GM19438 (cell line): ENCODE data around the gene UXS1.

Experiments used
- ATAC-seq: cut with Tn5 transposase; IDR thresholded peaks from one replicate; pipeline ENCODE4 v1.9.1; 2021; ENCODE audit warnings: low read depth; ENCODE audit not compliant: unreplicated experiment

UXS1 gene

DNA sequence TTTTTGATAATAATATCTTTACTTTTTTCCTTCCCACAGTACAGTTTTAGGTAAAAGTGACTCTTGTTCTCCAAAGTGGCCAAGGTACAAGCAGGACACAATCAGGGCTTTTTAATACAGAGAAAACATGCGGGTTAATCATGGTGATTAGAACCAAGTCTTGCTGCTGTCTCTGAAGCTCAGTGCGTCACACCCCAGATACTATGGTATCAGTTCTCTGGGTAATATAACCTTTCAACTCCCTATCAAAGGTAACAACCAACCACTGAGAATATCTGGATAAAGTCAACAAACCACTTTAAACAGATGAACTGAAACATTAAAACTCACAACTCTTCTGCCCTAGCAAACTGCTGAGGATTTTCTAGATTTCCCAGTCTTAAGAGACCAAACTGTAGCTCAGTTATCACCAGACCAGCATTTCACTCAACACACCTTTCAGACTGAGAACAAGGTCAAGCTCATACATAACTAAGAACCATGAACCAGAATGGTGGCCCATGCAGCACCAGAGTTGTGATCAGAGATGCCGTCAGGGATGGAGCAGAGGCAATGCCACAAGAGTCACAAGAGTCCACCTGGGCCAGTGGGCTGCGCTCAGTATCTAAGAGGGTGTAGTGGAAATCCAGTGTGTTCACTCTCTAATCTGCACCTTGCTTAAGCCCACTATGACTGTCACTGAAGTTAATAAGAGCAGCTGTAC lies 103.0 kb downstream of the UXS1 start:
- ATAC-seq, result no peak

DNA sequence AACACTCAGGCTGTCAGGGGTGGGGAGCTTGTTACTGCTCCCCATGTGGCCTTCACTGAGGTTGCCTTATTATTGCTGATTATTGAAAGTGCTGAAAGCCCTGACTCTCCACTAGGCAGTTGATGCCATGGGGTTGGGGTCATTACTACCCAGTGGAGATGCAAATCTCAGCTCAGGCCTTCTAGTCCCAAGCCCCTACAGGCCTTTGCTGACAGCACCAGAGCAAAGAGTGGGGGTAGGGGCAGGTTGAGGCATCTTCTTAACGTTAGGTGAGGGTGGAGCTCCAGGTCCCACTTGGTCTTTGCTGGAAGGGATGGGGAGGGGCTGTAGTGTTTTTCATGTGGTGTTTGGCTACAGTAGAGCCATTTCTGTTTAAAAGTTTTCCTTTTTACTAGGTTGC lies 104.5 kb downstream of the UXS1 start:
- no peak for ATAC-seq

DNA sequence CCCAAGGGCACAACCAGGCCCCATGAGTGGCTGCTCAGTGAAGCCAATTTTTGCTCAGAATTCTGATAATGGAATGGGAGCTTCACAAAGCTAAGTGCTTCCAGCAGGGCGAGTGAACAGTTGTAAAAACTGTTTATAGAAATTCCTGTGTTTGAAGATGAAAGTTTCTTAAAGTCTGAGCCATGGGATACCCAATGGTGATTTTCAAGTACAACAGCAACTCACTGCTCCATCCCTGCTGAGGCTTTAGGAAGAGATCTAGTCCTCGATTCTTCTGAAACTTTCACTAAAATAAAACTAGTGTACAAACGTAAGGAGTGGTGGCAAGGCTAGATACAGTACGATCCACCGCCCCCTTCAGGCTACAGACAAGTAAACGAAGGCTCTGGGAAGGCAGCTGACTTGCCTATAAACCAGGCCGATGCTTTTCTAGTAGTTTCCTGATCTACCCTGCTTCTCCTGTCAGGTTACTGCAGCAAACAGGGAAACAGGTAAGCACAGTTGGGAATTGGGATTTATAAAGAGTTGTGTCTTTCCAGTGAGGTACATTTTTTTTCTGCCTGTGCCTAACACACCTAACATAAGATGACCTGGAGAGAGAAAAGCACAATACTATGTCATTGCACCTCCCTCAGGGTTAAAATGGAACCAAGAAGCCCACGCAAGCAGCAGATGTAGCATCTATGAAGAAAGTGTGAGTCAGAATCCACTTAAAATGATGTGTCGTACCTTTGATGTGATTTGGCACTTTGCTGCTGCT lies 108.7 kb downstream of the UXS1 start:
- no peak for ATAC-seq

DNA sequence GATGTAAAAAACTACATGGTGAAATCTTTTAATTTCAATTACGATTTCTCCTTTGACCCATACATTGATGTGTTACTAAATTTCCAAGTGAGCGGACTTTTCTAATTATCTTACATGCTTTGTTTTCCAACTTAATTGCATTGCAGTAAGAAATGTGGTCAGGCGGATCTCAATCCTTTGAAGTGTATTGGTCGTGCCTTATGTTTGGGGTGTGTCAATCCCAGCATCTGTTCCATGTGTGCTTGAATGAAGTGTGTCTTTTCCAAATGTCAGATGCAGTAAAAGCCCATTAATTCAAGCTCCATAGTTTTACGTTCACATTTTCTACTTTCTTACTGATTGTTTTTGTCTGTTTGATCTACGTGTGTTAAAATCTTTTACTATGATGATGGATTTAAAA lies 113.1 kb downstream of the UXS1 start:
- no peak for ATAC-seq

DNA sequence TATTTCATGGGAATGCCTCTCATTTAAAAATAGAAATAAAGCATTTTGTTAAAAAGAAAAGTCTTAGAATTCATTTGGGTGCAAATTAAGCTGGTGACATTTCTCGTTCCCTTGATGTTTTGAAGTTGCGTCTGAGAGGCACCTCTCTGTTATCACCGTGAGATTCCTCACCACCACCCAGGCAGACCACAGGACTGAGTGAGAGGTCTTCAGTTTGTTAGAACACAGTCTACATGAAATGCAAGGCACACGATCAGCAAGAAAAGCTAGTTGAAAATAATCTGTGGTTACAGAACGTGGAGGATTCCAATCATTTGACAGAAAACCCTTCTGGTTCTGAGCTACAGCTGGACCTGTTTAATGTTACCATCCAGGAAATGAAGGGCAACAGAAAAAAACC lies 116.0 kb downstream of the UXS1 start:
- no peak for ATAC-seq

DNA sequence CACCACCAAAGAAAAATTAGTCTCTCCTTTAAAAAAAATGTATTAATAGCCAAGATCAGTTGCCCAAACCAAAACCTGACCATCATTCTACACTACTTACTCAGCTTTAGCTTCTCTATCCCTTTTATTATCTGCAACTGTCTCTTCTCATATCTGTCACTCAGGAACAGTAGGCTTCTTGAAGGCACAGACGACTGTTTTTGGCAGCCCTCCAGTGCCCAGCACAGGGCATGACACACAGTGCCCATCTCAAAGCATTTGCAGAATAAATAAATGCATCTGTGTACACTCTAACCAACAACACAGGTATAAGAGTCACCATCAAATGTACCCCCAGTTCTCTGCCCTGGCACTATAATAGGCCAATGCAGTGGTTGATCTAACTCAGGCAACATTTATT lies 117.2 kb downstream of the UXS1 start:
- ATAC-seq, result no peak

DNA sequence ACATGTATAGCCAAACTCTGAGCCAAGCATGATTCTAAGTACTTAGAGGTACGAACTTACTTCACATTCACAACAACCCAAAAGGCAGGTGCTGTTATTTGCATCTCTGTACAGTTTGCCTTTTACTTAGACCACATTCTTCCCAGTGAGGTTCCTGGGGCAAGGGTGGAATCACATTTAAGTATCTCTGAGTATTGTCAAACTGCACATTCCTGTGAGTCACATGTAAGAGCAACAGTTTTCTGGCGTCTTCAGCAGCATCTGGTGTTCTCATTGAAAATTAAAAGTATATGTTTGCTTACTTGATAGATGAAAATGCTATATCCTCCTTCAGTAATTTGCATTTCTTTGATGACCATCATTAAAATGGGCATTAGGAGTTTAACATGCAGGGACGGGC lies 119.1 kb downstream of the UXS1 start:
- no peak for ATAC-seq

DNA sequence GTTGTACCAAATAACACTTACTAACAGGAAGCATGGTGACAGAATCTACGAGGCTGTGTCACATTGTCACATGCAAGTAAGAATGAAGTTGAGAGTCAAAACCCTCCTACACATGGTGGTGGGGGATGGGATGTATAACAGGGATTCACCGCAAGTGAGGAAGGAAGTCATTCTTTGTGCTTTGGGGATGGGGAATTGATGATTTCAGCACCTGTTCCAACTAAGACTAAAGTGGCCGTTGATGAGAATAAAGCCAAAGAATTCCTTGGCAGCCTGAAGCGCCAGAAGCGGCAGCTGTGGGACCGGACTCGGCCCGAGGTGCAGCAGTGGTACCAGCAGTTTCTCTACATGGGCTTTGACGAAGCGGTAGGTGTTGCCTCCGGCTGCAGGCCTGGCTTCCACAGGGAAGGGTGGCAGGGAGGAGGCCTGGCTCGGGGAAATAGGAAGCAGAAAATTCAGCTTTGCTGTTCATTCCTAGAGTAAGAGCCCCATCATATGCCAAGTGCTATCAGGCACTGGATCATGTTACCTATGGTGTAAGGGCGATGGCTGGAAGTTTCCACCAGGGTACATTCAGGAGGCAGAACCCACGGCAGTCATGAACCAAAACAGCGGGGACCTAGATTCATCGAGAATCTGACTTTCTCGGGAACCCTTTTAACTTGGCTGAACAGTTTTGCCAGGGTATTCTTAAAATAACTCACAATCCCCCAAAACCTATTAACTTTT lies 120.3 kb downstream of the UXS1 start:
- ATAC-seq, result no peak

DNA sequence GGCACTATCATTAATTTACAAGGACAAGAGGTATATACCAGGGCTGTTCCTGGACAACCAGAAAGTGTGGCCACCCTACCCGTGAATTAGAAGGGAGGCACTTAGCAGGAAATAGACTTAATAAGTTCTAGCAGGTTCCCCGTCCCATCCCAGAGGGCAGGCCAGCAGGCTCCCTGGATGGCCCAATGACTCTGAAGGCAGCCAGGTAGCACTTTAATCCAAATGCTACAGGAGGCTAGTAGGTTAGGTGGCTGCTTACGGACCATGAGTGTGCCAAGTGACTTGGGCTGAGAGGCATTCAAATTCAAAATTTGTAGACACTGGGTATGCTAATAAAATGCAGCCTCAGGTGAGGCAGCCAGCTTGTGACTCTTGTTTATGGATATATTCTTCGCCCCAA lies 123.9 kb downstream of the UXS1 start:
- ATAC-seq, result no peak

DNA sequence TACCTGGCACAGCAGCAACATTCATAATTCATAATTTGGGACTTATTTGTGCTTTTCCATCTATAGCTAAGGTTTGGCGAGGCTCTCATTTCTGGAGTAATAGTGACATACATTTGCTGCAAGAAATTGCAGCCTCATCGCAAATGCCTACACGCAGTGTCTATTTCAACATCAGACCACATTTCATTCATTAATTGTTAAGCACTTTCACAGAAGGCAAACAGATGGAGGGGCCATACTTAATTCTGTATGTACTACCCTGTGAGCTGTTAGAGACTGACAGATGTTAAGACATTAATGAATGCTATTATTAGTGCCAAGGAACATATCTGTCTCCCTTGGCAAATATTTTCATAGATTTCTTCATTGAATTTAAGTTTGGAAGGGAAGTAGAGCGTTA lies 125.7 kb downstream of the UXS1 start:
- no peak for ATAC-seq

DNA sequence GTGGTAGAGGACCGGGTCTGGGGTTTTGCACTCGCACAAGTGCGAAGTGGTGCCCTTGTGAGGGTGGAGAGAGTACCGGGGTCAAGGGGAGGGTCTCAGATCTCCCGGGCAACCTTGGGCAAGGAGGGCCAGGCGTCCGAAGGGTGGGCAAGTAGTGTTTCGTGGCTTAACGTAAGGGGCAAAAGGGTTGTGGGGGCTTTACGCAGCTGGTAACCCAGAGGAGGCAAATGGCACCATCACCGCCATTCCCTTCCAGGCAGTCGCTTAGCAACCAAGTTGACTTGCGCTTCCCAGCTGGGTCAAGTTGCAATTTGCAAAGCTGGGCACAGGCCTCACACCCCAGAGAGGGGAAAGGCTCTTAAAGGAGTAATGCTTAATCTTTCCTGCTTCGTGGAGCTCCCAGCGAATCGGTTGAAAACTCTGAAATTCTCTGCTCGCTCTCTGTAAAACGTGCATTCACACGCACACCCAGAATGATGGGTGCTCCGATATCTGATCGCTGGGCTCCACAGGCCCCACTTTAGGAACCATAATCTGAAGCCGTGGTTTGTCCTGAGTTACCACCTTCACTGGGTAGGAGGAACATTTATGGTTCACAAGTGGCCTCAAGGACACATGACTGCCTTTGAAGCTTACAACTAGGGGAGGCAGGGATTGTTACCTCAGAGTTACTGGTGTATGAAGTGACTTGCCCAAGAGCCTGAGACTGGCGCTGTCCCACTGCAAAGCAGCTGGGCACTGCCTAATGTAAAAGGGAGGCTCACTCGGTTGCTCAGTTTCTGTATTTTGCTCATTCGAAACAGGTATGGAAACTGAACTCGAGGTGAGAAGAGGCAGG lies 127.9 kb downstream of the UXS1 start:
- no peak for ATAC-seq

DNA sequence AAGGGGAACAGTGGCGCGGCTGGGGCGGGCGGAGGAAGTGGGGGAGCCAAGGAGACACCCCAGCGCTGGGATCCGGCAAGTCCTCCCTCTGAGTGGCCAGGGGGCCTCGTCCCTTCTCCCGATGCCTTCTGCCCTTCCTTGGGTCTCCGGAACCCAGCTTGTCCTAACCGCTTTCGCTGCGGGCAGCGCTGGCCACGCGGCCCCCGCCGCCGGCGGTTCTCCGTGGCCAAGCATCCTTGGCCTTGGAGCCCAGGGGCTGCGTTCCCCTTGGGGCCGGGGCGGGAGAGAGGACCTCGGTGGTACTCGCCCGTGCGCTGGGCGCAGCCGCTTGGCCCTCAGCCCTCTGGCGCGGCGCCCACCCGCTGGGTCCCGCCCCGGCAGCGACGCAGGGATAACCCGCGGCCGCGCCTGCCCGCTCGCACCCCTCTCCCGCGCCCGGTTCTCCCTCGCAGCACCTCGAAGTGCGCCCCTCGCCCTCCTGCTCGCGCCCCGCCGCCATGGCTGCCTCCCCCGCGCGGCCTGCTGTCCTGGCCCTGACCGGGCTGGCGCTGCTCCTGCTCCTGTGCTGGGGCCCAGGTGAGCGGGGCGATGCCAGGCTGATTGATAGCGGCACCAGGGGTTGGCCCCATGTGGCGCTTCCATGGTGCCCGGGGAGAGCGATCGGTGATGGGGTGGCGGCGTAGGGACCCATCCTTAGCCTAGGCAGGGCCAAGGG lies 128.7 kb downstream of the UXS1 start:
- no peak for ATAC-seq

DNA sequence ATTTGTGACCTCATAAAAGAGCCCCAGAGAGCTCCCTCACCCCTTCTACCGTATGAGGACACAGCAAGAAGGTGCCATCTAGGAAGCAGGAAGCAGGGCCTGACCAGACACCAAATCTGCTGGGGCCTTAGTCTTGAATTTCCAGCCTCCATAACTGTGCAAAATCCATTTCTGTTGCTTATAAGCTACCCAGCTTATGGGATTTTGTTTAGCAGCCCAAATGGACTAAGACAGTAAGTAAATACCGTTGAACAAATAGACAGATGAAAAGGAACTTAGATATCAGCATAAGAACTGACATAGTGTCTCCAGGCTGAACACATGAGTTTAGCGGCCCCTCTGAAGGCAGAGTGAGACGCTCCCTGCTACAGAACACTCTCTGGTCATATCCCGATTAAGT lies 130.9 kb downstream of the UXS1 start:
- ATAC-seq, result no peak

DNA sequence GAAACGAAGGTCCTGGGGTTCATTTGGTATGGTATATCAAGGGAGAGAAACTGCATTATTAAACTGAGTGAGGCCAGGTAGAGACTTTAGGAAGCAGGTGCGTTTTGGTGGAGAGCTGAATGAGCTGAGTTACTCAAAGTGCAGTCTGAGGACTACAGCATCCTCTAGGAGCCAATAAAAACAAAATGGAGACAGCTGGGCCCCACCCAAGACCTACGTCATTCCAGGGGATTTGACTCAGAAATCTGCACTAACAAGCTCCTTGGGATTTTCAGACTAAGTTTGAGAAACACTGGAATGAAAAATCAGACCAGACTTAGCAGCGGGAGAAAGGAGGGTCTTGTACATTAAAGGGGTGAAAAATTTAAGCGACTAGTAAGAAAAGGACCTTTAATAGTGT lies 131.5 kb downstream of the UXS1 start:
- ATAC-seq, result no peak

DNA sequence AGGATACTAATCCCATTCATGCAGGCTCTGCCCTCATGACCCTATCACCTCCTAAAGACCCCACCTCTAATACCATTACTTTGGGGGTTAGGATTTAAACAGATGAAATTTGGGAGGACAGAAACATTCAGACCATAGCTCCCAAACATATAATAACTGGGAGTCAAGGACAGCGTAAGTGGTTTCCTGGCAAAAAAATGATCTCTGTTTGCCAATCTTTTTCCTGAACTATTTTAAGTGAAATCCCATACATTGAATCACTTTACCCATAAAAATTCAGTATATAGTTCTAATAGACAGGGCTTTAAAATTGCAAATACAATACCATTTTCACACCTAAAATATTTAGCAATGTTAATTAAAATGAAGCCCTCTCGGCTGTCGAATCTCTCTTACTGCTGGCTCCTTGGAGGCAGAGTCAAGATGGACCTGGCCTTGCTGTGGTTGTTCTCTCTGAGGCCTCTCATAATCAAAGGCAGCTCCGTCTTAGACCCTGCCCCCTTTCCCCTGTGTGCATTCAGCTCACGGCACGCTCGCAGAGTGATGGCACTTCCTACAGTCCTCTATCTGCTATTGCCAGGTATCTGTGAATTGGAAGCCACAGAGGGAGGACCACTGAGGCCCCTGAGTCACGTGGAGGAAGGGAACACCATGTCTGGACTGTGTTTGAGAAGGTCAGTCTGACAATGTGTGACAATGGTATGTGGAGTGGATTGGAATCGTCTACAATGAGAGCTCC lies 132.3 kb downstream of the UXS1 start:
- ATAC-seq, result no peak

DNA sequence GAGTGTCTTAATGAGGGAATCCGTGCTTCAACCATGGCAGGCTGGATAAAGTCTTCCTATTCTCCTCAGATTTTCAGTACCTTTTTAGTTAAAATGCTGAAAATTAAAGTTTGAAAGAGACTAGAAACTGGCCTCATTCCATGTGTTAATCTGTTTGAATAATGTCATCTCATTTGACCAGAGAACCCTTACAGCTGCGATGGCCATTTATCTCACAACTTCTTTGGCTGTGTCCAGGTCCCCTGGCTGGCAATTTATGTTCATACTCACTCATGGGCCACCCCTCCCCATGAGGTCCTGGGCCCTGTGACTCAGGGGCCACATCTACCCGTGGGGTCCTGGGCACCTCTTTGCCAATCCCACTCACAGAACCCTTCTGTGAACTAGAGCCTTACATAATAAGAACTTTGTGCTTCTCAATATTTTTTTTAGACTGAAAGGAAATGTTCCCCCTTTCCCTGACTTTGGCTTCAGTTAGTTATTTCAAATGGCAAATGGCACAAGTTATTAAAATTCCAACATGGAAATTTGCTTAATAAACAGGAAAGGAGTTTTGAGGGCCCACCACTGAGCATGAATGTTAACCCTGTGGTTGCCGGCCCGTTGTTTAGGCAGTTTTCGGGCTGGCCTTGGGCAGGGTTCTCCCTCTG lies 134.6 kb downstream of the UXS1 start:
- no peak for ATAC-seq

DNA sequence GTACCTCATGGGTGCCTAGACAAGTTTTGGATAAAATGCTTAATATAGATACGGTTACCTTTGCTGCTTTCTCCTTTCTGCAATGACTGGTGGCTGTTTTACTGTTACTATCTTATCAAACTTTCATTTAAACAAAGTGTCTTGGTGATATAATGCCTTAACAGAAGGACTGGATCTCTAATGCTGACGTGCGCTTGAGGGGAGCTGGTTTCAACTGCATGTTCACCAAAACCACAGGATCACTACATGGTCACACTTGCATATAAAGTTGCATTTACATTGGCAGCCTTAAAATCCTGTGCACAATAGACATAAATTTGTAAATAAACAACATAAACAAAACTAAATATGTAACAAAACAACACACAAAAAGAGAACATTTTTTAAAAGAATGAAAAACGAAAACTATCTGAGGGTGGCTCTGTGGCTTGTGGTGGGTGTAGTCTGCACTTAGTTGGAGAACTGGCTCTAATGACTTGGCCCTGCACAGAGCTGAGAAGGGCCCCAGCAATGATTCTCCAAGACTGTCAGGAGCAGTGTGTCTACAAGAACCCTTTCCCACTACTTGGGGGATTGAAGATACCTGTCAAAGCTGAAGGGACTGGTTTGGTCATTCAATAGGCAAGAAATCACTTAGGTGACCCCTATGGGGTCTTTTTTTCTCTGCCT lies 135.5 kb downstream of the UXS1 start:
- no peak for ATAC-seq

DNA sequence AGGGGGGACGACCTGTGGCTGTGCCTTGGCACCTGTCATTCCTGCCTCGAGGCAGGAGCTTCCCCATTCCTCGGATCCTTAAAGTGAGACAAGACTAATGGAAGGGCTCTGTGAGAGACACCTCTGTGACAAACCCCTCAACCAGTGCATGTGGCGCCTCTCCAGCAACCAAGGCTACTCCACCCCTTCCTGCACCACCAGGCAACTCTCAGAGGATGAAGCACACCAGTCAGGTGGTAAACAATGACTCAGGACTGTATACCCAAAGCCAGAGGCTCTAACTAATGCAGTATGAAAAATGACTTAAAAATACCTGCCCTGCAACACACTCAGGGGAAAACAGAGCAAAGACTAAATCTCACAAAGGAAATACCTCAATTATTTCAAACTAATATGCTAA lies 136.9 kb downstream of the UXS1 start:
- ATAC-seq, result no peak
